ENCODE results near the gene NOSIP. TPM values are rescaled to one million over a fixed set of nuclear protein-coding genes. Genes with fewer than 3 reads are reported as not detected.

The NOSIP gene
- total RNA-seq, 4 donors from 2014 or later, result 39.1 to 63.4 (median 49.0) TPM

DNA sequence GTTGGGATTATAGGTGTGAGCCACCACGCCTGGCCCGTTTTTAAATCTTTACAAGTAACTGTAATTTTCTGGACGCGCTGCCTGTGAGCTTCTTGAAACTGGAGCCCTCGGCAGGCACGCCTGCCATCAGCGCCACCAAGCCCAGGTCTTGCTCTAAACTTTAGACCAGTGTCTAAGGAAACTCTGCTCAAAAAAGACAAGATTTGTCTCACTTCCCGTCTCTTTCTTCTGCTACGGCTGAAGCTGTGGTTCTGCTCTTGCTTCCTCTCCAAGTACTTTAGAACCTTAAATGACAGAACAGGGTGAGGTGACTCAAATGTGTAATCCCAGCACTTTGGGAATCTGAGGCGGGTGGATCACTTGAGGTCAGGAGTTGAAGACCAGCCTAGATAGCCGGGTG, 27.6 kb downstream of the NOSIP start:
- TF ChIP-seq, protein P1, sequence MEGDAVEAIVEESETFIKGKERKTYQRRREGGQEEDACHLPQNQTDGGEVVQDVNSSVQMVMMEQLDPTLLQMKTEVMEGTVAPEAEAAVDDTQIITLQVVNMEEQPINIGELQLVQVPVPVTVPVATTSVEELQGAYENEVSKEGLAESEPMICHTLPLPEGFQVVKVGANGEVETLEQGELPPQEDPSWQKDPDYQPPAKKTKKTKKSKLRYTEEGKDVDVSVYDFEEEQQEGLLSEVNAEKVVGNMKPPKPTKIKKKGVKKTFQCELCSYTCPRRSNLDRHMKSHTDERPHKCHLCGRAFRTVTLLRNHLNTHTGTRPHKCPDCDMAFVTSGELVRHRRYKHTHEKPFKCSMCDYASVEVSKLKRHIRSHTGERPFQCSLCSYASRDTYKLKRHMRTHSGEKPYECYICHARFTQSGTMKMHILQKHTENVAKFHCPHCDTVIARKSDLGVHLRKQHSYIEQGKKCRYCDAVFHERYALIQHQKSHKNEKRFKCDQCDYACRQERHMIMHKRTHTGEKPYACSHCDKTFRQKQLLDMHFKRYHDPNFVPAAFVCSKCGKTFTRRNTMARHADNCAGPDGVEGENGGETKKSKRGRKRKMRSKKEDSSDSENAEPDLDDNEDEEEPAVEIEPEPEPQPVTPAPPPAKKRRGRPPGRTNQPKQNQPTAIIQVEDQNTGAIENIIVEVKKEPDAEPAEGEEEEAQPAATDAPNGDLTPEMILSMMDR (IDR thresholded peaks at IDR 0.05; ENCODE audit: low read depth), result no peak

DNA sequence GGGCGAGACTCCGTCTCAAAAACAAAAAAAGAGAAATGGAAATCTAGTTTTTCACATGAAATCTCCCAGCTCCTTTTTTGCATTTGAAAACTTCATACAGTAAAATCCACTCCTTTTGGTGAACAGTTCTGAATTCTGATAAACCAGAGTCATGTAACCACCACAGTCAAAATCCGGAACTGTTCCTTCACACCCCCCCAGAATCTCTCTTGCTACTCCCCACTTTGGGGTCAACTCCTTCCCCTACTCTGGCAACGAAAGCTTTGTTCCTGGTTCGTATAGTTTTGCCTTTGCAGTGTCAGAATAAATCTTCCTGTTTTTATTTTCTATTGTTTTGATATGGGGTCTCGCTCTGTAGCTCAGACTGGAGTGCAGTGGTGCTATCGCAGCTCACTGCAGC, 28.8 kb downstream of the NOSIP start:
- TF ChIP-seq, protein P1 (IDR thresholded peaks at IDR 0.05; ENCODE audit: low read depth), result no peak

DNA sequence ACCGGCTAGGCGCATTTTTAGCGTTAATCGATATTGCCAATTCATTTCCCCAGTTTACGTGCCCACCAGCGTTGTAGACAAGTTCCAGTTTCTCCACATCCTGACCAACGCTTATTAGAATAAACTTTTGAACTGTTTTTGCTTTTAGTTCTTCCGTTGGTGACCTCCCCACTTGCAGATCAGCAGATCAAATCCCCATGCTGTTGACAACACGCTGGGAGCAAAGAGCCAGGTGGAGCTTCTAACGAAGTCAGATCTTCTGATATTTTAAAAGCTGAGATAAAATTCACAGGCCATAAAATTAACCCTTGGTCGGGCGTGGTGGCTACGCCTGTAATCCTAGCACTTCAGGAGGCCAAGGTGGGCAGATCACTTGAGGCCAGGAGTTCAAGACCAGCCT, 31.3 kb downstream of the NOSIP start:
- TF ChIP-seq, protein P1 (IDR thresholded peaks at IDR 0.05; ENCODE audit: low read depth), result no peak

DNA sequence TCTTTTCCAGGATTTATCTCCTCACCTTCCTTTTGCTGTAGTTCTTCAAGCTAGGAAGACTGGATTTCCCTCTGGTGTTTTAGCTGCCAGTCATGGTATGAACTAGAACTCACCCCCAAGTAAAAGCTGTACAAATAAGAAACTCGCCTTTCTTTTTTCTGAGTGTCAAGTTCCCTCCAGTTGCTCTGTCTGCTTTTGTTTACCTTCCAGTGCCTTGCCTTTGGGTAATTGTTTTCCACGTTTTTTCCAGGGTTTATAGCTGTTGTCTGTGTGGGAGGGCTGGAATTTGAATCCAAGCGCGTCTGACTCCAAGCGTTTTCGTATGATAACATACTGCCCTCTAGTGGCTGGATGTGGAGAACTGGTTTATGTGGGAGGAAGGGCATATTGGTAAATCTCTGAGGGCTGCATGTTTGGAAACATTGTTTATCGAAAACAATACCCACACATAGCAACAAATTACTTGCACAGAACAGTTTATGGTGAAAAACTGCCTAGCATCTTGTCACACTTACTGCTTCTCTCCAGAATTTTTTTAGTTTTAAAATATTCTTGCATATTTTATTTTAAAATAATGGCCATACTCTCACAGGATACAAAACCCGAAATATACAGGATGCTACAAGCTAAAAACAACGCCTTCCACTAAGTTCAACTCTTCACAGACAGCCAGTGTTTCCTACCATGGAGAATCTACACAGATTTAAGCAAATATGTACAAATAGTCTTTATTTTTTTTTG, 33.4 kb downstream of the NOSIP start:
- TF ChIP-seq, protein P1 (IDR thresholded peaks at IDR 0.05; ENCODE audit: low read depth), result no peak

DNA sequence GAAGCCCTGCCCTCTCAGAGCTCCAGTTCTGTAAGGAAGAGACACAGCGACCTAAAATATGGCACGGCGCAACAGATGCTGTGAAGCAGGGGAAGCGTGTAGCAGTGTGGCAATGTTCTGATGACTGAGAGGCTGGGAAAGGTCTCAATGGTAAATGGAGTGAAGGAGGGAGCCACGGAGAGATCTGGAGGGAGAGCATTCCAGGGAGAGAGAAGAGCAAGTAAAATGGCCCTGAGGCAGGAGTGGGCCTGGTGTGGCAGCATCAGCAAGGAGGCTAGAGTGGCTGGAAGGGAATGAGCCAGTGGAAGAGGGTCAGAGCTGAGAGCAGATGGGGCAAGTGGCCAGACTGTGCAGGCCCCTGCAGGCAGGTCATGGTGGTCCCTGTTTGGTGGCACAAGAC, 36.2 kb downstream of the NOSIP start:
- TF ChIP-seq, protein P1 (IDR thresholded peaks at IDR 0.05; ENCODE audit: low read depth), result no peak

DNA sequence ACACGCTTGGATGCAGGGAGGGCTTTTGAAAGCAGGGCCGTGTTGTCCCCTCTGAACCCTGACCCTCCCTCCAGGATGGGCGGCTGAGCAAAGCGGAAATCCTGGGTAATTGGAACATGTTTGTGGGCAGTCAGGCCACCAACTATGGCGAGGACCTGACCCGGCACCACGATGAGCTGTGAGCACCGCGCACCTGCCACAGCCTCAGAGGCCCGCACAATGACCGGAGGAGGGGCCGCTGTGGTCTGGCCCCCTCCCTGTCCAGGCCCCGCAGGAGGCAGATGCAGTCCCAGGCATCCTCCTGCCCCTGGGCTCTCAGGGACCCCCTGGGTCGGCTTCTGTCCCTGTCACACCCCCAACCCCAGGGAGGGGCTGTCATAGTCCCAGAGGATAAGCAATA, 37.3 kb downstream of the NOSIP start:
- TF ChIP-seq, protein P1 (IDR thresholded peaks at IDR 0.05; ENCODE audit: low read depth), result no peak

DNA sequence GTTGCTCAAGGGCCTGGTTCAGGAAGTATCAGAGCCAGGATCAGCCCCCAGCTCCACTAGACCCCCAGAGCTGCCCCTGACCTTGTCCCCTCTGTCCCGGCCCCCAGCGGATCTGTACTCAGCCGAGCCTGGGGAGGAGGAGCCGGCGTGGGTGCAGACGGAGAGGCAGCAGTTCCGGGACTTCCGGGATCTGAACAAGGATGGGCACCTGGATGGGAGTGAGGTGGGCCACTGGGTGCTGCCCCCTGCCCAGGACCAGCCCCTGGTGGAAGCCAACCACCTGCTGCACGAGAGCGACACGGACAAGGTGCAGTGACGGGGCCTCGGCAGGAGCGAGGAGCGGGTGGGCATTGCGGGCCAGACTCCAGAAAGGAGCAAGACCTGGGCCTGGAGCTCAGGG, 37.9 kb downstream of the NOSIP start:
- TF ChIP-seq, protein P1 (IDR thresholded peaks at IDR 0.05; ENCODE audit: low read depth), result no peak
